Prostate gland (tissue), 2 donors: ENCODE results near the gene XDH.

ENCODE experiments used
- POLR2AphosphoS5 ChIP-seq: sonication (generic); formaldehyde crosslinking; IDR thresholded peaks from one replicate; pipeline ENCODE4 v1.6.1; 2017; ENCODE audit warnings: antibody characterized with exemption
- TF ChIP-seq, protein P1 (sequence below), 4 experiments: fragments of 200-600 bp in 2 of 4; fragments of 450-650 bp in 2 of 4; sonication (generic) in 2 of 4; IDR thresholded peaks; 1 replicate in 3 of 4; 2 replicates in 1 of 4; pipeline ENCODE4 v1.5.1; 2016 to 2019; ENCODE audit warnings: antibody characterized with exemption in 4 of 4, mild to moderate bottlenecking in 2 of 4, moderate library complexity in 2 of 4

DNA sequence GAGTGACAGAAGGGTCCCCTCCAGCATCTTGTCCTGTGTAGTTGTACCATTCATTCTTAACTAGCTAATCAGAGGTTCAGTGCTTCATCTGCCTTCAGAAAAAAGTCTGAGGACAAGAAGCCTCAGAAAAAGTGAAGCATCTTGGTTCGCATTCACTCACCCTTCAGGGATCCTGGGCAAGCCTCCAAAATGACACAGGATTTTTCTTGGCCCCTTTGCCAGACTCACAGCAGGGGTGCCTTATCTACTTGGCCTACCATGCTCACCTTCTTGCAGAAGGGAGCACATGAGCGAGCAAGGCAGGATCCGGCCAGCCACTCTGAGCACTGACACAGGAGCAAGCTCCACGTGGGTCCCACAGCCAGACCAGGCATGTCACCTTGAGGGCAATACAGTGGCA is 43.1 kb upstream of the XDH start:
- TF ChIP-seq, protein P1, sequence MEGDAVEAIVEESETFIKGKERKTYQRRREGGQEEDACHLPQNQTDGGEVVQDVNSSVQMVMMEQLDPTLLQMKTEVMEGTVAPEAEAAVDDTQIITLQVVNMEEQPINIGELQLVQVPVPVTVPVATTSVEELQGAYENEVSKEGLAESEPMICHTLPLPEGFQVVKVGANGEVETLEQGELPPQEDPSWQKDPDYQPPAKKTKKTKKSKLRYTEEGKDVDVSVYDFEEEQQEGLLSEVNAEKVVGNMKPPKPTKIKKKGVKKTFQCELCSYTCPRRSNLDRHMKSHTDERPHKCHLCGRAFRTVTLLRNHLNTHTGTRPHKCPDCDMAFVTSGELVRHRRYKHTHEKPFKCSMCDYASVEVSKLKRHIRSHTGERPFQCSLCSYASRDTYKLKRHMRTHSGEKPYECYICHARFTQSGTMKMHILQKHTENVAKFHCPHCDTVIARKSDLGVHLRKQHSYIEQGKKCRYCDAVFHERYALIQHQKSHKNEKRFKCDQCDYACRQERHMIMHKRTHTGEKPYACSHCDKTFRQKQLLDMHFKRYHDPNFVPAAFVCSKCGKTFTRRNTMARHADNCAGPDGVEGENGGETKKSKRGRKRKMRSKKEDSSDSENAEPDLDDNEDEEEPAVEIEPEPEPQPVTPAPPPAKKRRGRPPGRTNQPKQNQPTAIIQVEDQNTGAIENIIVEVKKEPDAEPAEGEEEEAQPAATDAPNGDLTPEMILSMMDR (IDR thresholded peaks at IDR 0.05): no peak
- no peak for TF ChIP-seq POLR2AphosphoS5
